Measurements from ENCODE around the gene LDLRAD3. TPM values are rescaled to one million over a fixed set of nuclear protein-coding genes. Genes with fewer than 3 reads are reported as not detected.

LDLRAD3 gene
- polyA plus RNA-seq, 1 of the 3 experiments (the other 2 are of a cell fraction): 10.6 TPM

- Histone ChIP-seq H3K9ac (no peak overlapping the region), H3K79me2 (ENCODE audit: insufficient read depth) (no peaks in the 10 kb centered on the region), H3K36me3 (replicated peaks in 1 of 2; ENCODE audit: control insufficient read depth in 1 of 2, insufficient read depth in 2 of 2, low read length in 1 of 2) (peaks cover 0 to 3% of the 10 kb centered on the region in 2 experiments), H3K4me2 (no peak overlapping the region), H2AFZ (ENCODE audit: low read depth) (no peak overlapping the region), H3K9me2 (no peaks in the 10 kb centered on the region), H3K4me1 (ENCODE audit: control insufficient read depth in 1 of 2, insufficient read depth in 2 of 2, low read depth in 1 of 2, low read length in 1 of 2) (peaks cover 7 to 25% of the 10 kb centered on the region in 2 experiments; a peak in 3 of 4 replicates), H3K27me3 (ENCODE audit: insufficient read depth) (no peaks in the 10 kb centered on the region), H3K9me3 (no peaks in the 10 kb centered on the region), H3F3A (replicated peaks; ENCODE audit: insufficient read depth) (peaks cover 17% of the 10 kb centered on the region), H4K20me1 (ENCODE audit: insufficient read depth) (no peaks in the 10 kb centered on the region), H3K4me3 (ENCODE audit: low read depth in 2 of 2, low read length in 1 of 2) (no peak overlapping the region), H3K27ac (ENCODE audit: low read depth in 2 of 2, low read length in 1 of 2) (no peak overlapping the region; a peak in 1 of 4 replicates)
- ChIA-PET CTCF (interaction anchor here (1.5 to 3.0 kb wide), 2 partner anchors 10 to 407 kb away, joined by 3 to 10 read pairs; no protein-coding TSS in a partner anchor), POLR2A (no interaction called here)
- TF ChIP-seq FOSL2 (IDR thresholded peaks at IDR 0.05; ENCODE audit: borderline replicate concordance, low read depth): no peak
- TF ChIP-seq TAF1 (IDR thresholded peaks at IDR 0.05; ENCODE audit: borderline replicate concordance, low read depth, low read length): no peak
- no peak for TF ChIP-seq CHD2 (IDR thresholded peaks at IDR 0.05; ENCODE audit: low read length, partially characterized antibody)
- TF ChIP-seq MEF2A (IDR thresholded peaks at IDR 0.05; ENCODE audit: borderline replicate concordance, low read depth): no peak
- no peak for TF ChIP-seq USF1 (IDR thresholded peaks at IDR 0.05; ENCODE audit: borderline replicate concordance, low read depth)
- TF ChIP-seq REST (IDR thresholded peaks at IDR 0.05; ENCODE audit: low read depth, low read length): no peak
- no peak for TF ChIP-seq EP300 (IDR thresholded peaks at IDR 0.05; ENCODE audit: borderline replicate concordance in 1 of 2, low read depth in 1 of 2, low read length in 1 of 2)
- TF ChIP-seq RCOR1 (IDR thresholded peaks at IDR 0.05; ENCODE audit: low read length): no peak
- 93% methylated on average over 12 of the region's 12 CpGs for WGBS (ENCODE audit: low lambda C conversion rate)
- DNase-seq: no peak
Observed at GRCh38 chr11:36229091-36229705, 285.3 kb downstream of the LDLRAD3 start.

Measured in SK-N-SH (cell line).